ENCODE results near the gene KCNIP3. TPM values are rescaled to one million over a fixed set of nuclear protein-coding genes. Genes with fewer than 3 reads are reported as not detected.

The KCNIP3 gene
- total RNA-seq, 1 experiment from 2014 or later, result 0.74 TPM

GRCh38 chr2:95294579-95295250 lies 2.4 kb upstream of the KCNIP3 start:
- no peak for DNase-seq (ENCODE audit: low spot score)

- no peak for DNase-seq (ENCODE audit: low spot score)
Observed at GRCh38 chr2:95295376-95295775, 1.8 kb upstream of the KCNIP3 start.

GRCh38 chr2:95296011-95296410 lies 1.1 kb upstream of the KCNIP3 start:
- DNase-seq (ENCODE audit: low spot score), result no peak

GRCh38 chr2:95297639-95298395 lies 670 bp downstream of the KCNIP3 start:
- DNase-seq (ENCODE audit: low spot score), result no peak

- DNase-seq (ENCODE audit: low spot score), result no peak
Observed at GRCh38 chr2:95298486-95299111, 1.5 kb downstream of the KCNIP3 start.

- DNase-seq (ENCODE audit: low spot score), result no peak
Observed at GRCh38 chr2:95299961-95300360, 2.8 kb downstream of the KCNIP3 start.

GRCh38 chr2:95300450-95300849 lies 3.3 kb downstream of the KCNIP3 start:
- DNase-seq (ENCODE audit: low spot score), result no peak

GRCh38 chr2:95301186-95301585 lies 4.0 kb downstream of the KCNIP3 start:
- DNase-seq (ENCODE audit: low spot score), result no peak

- no peak for DNase-seq (ENCODE audit: low spot score)
Observed at GRCh38 chr2:95301876-95302641, 4.9 kb downstream of the KCNIP3 start.

- no peak for DNase-seq (ENCODE audit: low spot score)
Observed at GRCh38 chr2:95303191-95303919, 6.2 kb downstream of the KCNIP3 start.

- DNase-seq (ENCODE audit: low spot score), result no peak
Observed at GRCh38 chr2:95305380-95306061, 8.4 kb downstream of the KCNIP3 start.

GRCh38 chr2:95306336-95306895 lies 9.3 kb downstream of the KCNIP3 start:
- no peak for DNase-seq (ENCODE audit: low spot score)

- no peak for DNase-seq (ENCODE audit: low spot score)
Observed at GRCh38 chr2:95307036-95307435, 9.9 kb downstream of the KCNIP3 start.

- no peak for DNase-seq (ENCODE audit: low spot score)
Observed at GRCh38 chr2:95307878-95308277, 10.7 kb downstream of the KCNIP3 start.

- DNase-seq (ENCODE audit: low spot score), result no peak
Observed at GRCh38 chr2:95308426-95308990, 11.4 kb downstream of the KCNIP3 start.

GRCh38 chr2:95309599-95309998 lies 12.5 kb downstream of the KCNIP3 start:
- no peak for DNase-seq (ENCODE audit: low spot score)

- DNase-seq (ENCODE audit: low spot score), result no peak
Observed at GRCh38 chr2:95310216-95310615, 13.1 kb downstream of the KCNIP3 start.

GRCh38 chr2:95310651-95311050 lies 13.5 kb downstream of the KCNIP3 start:
- DNase-seq (ENCODE audit: low spot score), result no peak

- DNase-seq (ENCODE audit: low spot score), result no peak
Observed at GRCh38 chr2:95311815-95312542, 14.8 kb downstream of the KCNIP3 start.

All from HT-29 (cell line).